ENCODE results near the gene ANGPTL8. TPM values are rescaled to one million over a fixed set of nuclear protein-coding genes. Genes with fewer than 3 reads are reported as not detected.

ANGPTL8 gene
- polyA plus RNA-seq, 3 donors: 0.28 to 0.42 TPM; not detected in 1

DNA sequence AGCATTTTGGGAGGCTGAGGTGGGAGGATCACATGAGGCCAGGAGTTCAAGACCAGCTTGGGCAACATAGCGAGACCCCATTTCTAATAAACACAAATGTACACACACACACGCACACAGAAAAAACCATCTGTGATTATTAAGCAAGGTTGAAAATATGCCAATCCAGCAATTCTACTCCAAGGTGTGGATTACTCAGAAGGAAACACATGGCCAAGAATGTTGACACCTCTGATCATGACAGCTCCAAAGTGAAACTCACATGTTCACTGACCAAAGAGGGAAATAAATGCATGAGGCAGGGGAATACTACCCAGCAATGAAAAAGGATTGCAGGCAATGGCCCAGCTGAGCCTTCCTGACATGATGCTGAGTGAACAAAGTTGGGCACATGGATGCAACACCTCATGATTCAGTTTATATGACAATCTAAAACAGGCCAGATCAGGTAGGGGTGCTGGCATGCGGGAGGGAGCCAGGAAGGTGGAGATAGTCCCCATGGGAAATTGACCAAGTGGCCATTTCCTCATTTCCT, 18.5 kb downstream of the ANGPTL8 start:
- DNase-seq (ENCODE audit: low read depth in 3 of 3, low spot score in 2 of 3): no peak

DNA sequence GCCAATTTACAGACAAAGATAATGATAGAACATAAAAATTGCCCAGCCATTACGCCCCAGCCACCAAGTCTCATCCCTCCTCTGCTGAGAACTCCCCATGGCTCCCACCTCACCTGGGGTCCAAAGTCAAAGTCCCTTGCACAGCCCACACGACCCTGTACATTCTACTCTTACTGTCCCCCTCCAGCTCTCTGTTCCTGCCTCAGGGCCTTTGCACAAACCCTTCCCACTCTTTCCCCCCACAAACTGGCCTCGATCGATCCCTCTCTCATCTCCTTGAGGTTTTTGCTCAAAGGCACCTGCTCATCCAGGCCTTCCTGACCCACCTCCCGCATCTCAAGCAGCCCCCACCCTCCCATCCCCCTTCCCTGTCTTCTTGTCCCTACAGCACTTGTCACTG, 21.6 kb downstream of the ANGPTL8 start:
- no peak for DNase-seq (ENCODE audit: low read depth in 3 of 3, low spot score in 2 of 3)

- no peak for DNase-seq (ENCODE audit: low read depth in 3 of 3, low spot score in 2 of 3)
Measured at GRCh38 chr19:11261431-11261970, 22.1 kb downstream of the ANGPTL8 start.

GRCh38 chr19:11261971-11262839, 22.8 kb downstream of the ANGPTL8 start, which contains the start of gene DOCK6:
Gene DOCK6, minus strand, starts transcription at chr19:11262524. Its CDS starts 84 bp downstream, at chr19:11262440.
- DNase-seq (ENCODE audit: low read depth in 3 of 3, low spot score in 2 of 3): peak in 1 of 3 donors; percentile 13

- no peak for DNase-seq (ENCODE audit: low read depth in 3 of 3, low spot score in 2 of 3)
Measured at GRCh38 chr19:11263726-11264125, 24.3 kb downstream of the ANGPTL8 start.

GRCh38 chr19:11264452-11265176, 25.2 kb downstream of the ANGPTL8 start:
- DNase-seq (ENCODE audit: low read depth in 3 of 3, low spot score in 2 of 3): no peak

DNA sequence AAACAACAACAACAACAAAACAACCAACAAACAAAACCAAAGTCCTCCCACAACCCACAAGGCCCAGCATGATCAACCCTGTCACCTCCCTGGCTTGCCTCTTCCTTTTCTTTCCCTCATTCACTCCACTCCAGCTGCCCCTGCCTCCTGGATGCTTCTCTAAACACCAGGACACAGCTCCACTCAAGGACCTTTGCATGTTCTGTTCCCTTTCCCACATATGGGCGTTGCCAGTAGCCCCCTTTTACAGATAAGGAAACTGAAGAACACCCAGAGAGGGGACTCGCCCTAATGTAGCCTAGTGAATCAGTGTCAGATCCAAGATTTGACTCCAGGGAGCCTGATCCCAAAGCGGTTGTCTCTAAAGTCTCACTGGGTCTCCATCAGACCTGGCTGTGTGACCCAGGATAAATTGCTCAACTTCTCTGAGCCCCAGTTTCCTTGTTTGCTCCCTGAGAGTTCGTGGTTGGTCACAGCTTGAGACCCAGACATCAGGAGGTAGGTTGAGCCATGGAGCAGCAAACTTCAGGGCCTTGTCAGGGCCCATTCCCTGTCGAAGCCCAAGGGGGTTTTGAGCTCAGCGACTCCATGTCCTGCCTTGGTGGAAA, 25.9 kb downstream of the ANGPTL8 start:
- DNase-seq (ENCODE audit: low read depth in 3 of 3, low spot score in 2 of 3): no peak

DNA sequence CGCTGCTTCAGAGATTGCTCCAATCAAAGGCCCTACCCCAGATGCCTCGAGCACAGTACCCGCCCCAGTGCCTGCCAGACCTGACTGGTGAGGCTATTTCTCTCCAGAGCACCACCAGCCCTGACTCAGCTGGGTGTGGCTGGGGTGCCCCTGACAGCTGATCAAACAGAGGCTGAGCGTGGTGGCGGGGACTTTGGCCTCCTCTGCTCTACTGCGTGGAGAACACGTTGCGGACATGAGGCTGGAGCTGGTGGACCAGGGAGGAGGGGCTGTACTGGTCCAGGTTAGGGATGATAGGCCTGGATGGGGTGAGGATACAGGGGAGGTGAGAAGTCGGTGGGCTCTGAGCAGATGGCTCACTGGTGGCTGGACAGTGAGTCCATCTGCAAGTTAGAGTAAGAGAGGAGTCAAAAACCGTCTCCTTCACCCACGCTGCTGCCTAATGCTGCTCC, 26.4 kb downstream of the ANGPTL8 start:
- DNase-seq (ENCODE audit: low read depth in 3 of 3, low spot score in 2 of 3): no peak

GRCh38 chr19:11267316-11268085, 28.1 kb downstream of the ANGPTL8 start:
- no peak for DNase-seq (ENCODE audit: low read depth in 3 of 3, low spot score in 2 of 3)

GRCh38 chr19:11268783-11269267, 29.4 kb downstream of the ANGPTL8 start:
- DNase-seq (ENCODE audit: low read depth in 3 of 3, low spot score in 2 of 3): peak in 1 of 3 donors; percentile 44

- no peak for DNase-seq (ENCODE audit: low read depth in 3 of 3, low spot score in 2 of 3)
Measured at GRCh38 chr19:11269408-11269807, 30.0 kb downstream of the ANGPTL8 start.

DNA sequence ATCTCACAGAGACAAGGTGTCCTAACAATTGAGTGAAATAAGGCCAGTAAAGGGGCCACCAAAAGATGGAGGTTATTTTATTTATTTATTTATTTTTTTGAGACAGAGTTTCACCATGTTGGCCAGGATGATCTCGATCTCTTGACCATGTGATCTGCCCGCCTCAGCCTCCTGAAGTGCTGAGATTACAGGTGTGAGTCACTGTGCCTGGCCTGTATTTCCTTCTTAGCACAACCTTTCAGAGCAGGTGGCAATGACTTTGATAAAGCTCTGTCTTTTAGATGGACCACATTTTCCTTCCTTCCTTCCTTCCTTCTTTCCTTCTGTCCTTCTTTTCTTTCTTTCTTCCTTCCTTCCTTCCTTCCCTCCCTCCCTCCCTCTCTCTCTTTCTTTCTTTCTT, 33.9 kb downstream of the ANGPTL8 start:
- DNase-seq (ENCODE audit: low read depth in 3 of 3, low spot score in 2 of 3): no peak

GRCh38 chr19:11273989-11274388, 34.6 kb downstream of the ANGPTL8 start:
- DNase-seq (ENCODE audit: low read depth in 3 of 3, low spot score in 2 of 3): no peak

GRCh38 chr19:11274533-11275086, 35.2 kb downstream of the ANGPTL8 start:
- no peak for DNase-seq (ENCODE audit: low read depth in 3 of 3, low spot score in 2 of 3)

DNA sequence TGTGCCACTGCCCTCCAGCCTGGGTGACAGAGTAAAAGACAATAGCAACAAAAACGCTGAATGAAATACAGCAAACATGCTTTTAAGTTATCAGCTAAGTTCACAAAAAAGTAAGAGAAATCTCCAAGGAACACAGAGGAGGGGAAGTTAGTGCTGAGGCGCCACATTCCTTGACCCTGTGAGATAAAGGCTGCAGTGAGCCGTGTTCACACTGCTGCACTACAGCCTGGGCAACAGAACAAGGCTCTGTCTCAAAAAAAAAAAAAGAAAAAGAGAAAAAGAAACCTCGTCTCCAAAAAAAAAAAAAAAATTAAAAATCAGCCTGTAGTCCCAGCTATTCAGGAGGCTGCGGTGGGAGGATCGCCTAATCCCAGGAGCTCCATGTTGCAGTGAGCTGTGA, 39.3 kb downstream of the ANGPTL8 start:
- no peak for DNase-seq (ENCODE audit: low read depth in 3 of 3, low spot score in 2 of 3)

GRCh38 chr19:11279505-11280236, 40.3 kb downstream of the ANGPTL8 start:
- DNase-seq (ENCODE audit: low read depth in 3 of 3, low spot score in 2 of 3): no peak

- DNase-seq (ENCODE audit: low read depth in 3 of 3, low spot score in 2 of 3): no peak
Measured at GRCh38 chr19:11281356-11282049, 42.1 kb downstream of the ANGPTL8 start.

DNA sequence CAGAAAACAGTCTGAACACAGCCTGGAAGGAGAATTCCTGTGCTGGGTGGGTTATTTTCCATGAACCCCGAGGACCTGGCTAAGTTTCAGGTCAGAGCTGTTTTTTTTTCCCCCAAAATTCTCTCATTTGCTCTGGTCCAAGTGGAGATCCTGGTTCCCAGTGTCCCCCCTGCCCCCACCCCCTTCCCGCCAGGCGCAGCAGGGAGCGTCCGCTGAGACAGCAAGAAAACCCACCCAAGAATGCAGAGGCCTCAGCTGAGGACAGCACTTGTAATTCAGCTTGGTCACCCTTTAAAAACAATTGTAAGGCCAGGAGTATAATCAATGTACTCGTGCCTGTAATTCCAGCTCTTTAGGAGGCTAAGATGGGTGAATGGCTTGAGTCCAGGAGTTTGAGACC, 45.1 kb downstream of the ANGPTL8 start:
- DNase-seq (ENCODE audit: low read depth in 3 of 3, low spot score in 2 of 3): no peak

Measured in right renal cortex interstitium (tissue), 3 donors.